Transverse colon (tissue), 4 donors: ENCODE data around the gene NTF3. TPM values are rescaled to one million over a fixed set of nuclear protein-coding genes. Genes with fewer than 3 reads are reported as not detected.

Source experiments
- DNase-seq: peaks from one replicate; pipeline ENCODE4 v3.0.0-alpha.2; 2019
- H3K27ac ChIP-seq, 4 donors: fragments of 200-600 bp; sonication (generic); 2 replicates each; pipeline ENCODE4 v1.5.1; 2016 to 2018; ENCODE audit warnings: inconsistent platforms in 4 of 4
- H3K27me3 ChIP-seq: fragments of 200-600 bp; sonication (generic); 2 replicates; pipeline ENCODE4 v1.5.1; 2017; ENCODE audit warnings: inconsistent platforms
- H3K36me3 ChIP-seq, 4 donors: fragments of 200-600 bp; sonication (generic); 2 replicates each; pipeline ENCODE4 v1.5.1; 2017 to 2019; ENCODE audit warnings: inconsistent platforms in 4 of 4
- H3K4me1 ChIP-seq, 4 donors: fragments of 200-600 bp; sonication (generic); 2 replicates each; pipeline ENCODE4 v1.5.1; 2017 to 2020; ENCODE audit warnings: inconsistent platforms in 4 of 4
- H3K4me3 ChIP-seq, 4 donors: fragments of 200-600 bp; sonication (generic); 1 replicate in 1 of 4; 2 replicates in 3 of 4; pipeline versions ENCODE4 v1.5.1 to v1.6.1; 2017 to 2019; ENCODE audit warnings: inconsistent platforms in 4 of 4
- H3K9me3 ChIP-seq, 2 donors: fragments of 200-600 bp; sonication (generic); 2 replicates each; pipeline ENCODE4 v1.5.1; 2017 to 2019; ENCODE audit warnings: inconsistent platforms in 2 of 2
- EP300 ChIP-seq: sonication (generic); formaldehyde crosslinking; IDR thresholded peaks from one replicate; pipeline ENCODE4 v1.6.1; 2017; ENCODE audit warnings: antibody characterized with exemption, low read depth
- POLR2A ChIP-seq: fragments of 450-650 bp; IDR thresholded peaks from one replicate; pipeline ENCODE4 v1.6.1; 2016; ENCODE audit warnings: antibody characterized with exemption, mild to moderate bottlenecking, moderate library complexity
- POLR2AphosphoS5 ChIP-seq, 3 donors: sonication (generic); formaldehyde crosslinking; IDR thresholded peaks; one replicate each; pipeline ENCODE4 v1.6.1; 2016; ENCODE audit warnings: antibody characterized with exemption in 3 of 3
- WGBS, 2 donors: methylation state at CpG; one replicate each; pipeline ENCODE4 v1.1.5; 2018; ENCODE audit warnings: low coverage in 1 of 2; 5-methylcytosine and 5-hydroxymethylcytosine counted together
- in situ Hi-C, 4 donors: fragments of 200-750 bp; cut with MboI; loops; one replicate each; pipeline versions ENCODE4 v1.15.0 to v1.15.1; 2017; ENCODE audit warnings: low sequenced_read_pairs in 3 of 4, low pct_ligation_motif_present in 1 of 4, low pct_unique_long_range_greater_than_20kb in 1 of 4
- intact Hi-C: fragments of 100-400 bp; cut with DNase I; formaldehyde crosslinking; loops from one replicate; pipeline ENCODE4 v1.15.1; 2023; ENCODE audit warnings: low total_unique reads
- total RNA-seq, 4 donors: library from RNA; depleted of rRNA; stranded (reverse); fragments of >200 nt; gene quantifications; one replicate each; pipeline ENCODE4 v1.1.0, GENCODE V29; 2016
- TF ChIP-seq, protein P1 (sequence below), 5 experiments: fragments of 200-600 bp in 3 of 5; fragments of 450-650 bp in 2 of 5; sonication (generic) in 3 of 5; IDR thresholded peaks; 1 replicate in 2 of 5; 2 replicates in 3 of 5; pipeline ENCODE4 v1.5.1; 2016 to 2017; ENCODE audit warnings: antibody characterized with exemption in 5 of 5, inconsistent platforms in 3 of 5, mild to moderate bottlenecking in 2 of 5, moderate library complexity in 1 of 5

Gene NTF3
- total RNA-seq, 4 donors from 2014 or later: 0.68 TPM; not detected in 3

DNA sequence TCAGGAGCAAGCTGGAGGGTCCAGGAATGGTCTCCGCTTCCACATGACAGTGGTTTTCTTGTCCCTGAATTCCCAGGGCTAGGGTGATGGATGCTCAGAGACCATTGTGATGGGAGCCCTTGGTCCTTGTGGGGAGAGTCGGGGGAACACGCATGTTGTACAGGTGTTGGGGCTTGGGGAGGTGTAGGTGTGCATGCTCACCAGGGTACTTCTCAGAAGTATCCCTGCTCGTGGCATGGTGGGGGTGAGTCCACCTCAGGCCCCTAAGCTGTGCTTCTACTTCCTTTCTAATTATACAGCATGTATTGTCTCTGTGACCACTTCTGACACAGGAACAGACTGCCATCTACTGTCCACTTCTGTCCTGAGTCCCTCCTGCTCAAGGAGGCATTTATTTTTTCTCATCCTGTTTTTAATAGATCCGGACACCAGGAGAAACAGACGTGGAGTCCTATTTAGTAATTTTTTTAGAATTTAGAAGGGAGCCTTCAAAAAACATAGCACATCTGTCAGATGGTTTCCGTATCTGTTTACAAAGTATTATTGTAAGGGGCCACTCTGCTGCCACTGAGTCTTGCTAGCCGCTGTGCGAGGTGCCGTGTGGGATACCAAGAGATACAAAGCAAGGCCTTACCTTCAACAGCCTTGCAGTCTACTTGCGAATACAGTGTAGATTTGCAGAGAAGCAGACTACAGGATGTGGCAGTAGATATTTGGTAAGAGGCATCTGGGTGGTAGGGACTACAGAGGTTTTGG lies 10.5 kb downstream of the NTF3 start:
- Histone ChIP-seq H3K4me1 (peaks cover 0 to 9% (median 2%) of the 10 kb centered on the region in 4 donors), H3K4me3 (no peak overlapping the region), H3K27me3 (no peaks in the 10 kb centered on the region), H3K27ac (no peak overlapping the region), H3K36me3 (no peaks in the 10 kb centered on the region), H3K9me3 (no peaks in the 10 kb centered on the region)
- no peak for DNase-seq
- intact Hi-C loops: loop anchor here (5.0 kb wide), 1 partner anchor 270 kb away; no protein-coding TSS in a partner anchor
- in situ Hi-C loops: loop anchor here (10.0 to 25.0 kb wide), 3 partner anchors 255 to 345 kb away; no protein-coding TSS in a partner anchor
- no peak for TF ChIP-seq POLR2A
- TF ChIP-seq, protein P1, sequence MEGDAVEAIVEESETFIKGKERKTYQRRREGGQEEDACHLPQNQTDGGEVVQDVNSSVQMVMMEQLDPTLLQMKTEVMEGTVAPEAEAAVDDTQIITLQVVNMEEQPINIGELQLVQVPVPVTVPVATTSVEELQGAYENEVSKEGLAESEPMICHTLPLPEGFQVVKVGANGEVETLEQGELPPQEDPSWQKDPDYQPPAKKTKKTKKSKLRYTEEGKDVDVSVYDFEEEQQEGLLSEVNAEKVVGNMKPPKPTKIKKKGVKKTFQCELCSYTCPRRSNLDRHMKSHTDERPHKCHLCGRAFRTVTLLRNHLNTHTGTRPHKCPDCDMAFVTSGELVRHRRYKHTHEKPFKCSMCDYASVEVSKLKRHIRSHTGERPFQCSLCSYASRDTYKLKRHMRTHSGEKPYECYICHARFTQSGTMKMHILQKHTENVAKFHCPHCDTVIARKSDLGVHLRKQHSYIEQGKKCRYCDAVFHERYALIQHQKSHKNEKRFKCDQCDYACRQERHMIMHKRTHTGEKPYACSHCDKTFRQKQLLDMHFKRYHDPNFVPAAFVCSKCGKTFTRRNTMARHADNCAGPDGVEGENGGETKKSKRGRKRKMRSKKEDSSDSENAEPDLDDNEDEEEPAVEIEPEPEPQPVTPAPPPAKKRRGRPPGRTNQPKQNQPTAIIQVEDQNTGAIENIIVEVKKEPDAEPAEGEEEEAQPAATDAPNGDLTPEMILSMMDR (IDR thresholded peaks at IDR 0.05): peak; percentile 39 to 64 (median 58)
- no peak for TF ChIP-seq POLR2AphosphoS5 (IDR thresholded peaks at IDR 0.05)
- no peak for TF ChIP-seq EP300
- 14 to 64% methylated on average over 2 to 11 of the region's 11 CpGs for WGBS, 2 donors

DNA sequence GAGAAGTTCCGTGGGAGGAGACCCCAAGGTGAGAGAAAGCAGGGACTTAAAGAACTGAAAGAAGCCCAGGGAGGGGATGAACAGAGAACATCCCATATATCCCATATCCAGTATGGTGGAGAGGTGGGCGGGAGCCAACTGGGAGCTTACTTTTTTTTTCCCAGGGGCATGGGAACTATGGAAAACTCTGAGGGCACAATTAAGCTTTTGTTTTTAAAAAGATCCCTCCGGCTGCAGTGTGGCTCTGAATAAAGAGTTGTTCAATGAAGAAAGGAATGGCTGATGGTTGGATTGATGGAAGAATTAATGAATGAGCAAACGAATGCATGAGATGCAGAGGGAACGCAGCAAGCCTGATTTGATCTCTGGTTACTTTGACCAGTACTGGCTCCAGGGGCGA lies 12.6 kb downstream of the NTF3 start:
- Histone ChIP-seq H3K27ac (no peak overlapping the region), H3K36me3 (no peaks in the 10 kb centered on the region), H3K9me3 (no peaks in the 10 kb centered on the region), H3K4me3 (no peak overlapping the region), H3K27me3 (peaks cover 6% of the 10 kb centered on the region), H3K4me1 (peaks cover 0 to 3% (median 0%) of the 10 kb centered on the region in 4 donors)
- 74 to 79% methylated on average over 6 of the region's 6 CpGs for WGBS, 2 donors
- intact Hi-C loops: loop anchor here (5.0 kb wide), 1 partner anchor 272 kb away; no protein-coding TSS in a partner anchor
- in situ Hi-C loops: loop anchor here (10.0 to 25.0 kb wide), 3 partner anchors 257 to 343 kb away; no protein-coding TSS in a partner anchor
- TF ChIP-seq POLR2AphosphoS5 (IDR thresholded peaks at IDR 0.05): no peak
- no peak for TF ChIP-seq POLR2A
- TF ChIP-seq EP300: no peak
- TF ChIP-seq, protein P1 (IDR thresholded peaks at IDR 0.05): no peak
- DNase-seq: no peak

DNA sequence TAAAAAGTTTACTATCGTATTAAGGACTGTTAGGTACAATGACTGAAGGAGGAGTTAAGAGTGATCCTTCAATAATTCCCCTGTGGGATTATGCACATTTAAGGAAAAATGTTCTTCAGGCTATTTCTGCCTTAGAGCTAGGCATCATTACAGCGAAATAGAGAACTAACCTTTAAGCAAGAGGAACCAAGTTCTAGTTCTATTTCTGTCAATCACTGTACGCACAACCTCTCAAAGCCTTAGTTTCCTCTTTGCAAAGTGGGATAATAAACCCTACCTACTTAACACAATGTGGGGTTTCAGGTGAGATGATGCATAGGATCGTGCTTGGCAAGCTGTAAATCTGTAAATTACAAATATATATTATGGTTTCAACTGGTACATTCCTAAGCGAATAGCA lies 15.4 kb downstream of the NTF3 start:
- Histone ChIP-seq H3K9me3 (no peaks in the 10 kb centered on the region), H3K27ac (no peak overlapping the region), H3K4me3 (no peak overlapping the region), H3K36me3 (no peaks in the 10 kb centered on the region), H3K27me3 (peaks cover 7% of the 10 kb centered on the region), H3K4me1 (peaks cover 0 to 3% (median 0%) of the 10 kb centered on the region in 4 donors)
- intact Hi-C loops (no loop called here), in situ Hi-C loops (loop anchor here (10.0 to 25.0 kb wide), 3 partner anchors 260 to 340 kb away; no protein-coding TSS in a partner anchor)
- TF ChIP-seq, protein P1 (IDR thresholded peaks at IDR 0.05): no peak
- TF ChIP-seq EP300: no peak
- TF ChIP-seq POLR2AphosphoS5 (IDR thresholded peaks at IDR 0.05): no peak
- no peak for TF ChIP-seq POLR2A
- no peak for DNase-seq
- WGBS, 2 donors: 82 to 89% methylated on average over 5 of the region's 5 CpGs

DNA sequence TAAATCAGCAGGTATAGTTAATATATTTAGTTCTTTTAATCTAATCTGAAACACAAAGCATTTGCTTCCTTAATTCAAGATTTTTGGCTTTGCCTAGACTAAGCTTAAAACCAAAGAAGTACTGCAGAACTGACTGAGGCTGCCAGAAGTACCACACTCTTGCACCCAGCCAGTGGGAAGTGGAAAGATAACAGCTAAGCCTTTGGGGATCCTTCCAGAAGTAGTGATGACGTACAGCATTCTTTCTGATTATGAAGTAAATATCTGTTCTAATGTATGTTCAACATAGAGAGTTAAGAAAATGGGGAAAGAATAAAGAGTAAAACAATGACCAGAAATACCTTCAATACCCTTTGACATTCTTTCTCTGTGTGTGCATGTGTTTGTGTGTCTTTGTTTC lies 19.3 kb downstream of the NTF3 start:
- Histone ChIP-seq H3K27me3 (peaks cover 7% of the 10 kb centered on the region), H3K4me1 (peaks cover 0 to 6% (median 0%) of the 10 kb centered on the region in 4 donors), H3K36me3 (no peaks in the 10 kb centered on the region), H3K9me3 (no peaks in the 10 kb centered on the region), H3K4me3 (no peak overlapping the region), H3K27ac (no peak overlapping the region)
- intact Hi-C loops: no loop called here
- 67 to 88% methylated on average over 1 of the region's 1 CpG for whole genome bisulfite sequencing, 2 donors
- in situ Hi-C loops: loop anchor here in 1 of 4 donors (25.0 kb wide), 1 partner anchor 111 kb away; no protein-coding TSS in a partner anchor
- no peak for DNase-seq
- TF ChIP-seq EP300: no peak
- TF ChIP-seq, protein P1 (IDR thresholded peaks at IDR 0.05): no peak
- no peak for TF ChIP-seq POLR2AphosphoS5 (IDR thresholded peaks at IDR 0.05)
- no peak for TF ChIP-seq POLR2A
